Skeletal muscle satellite cell (primary cell): ENCODE data around the gene TOX2.

Experiments used
- H3K27me3 ChIP-seq: 2 replicates; pipeline ENCODE4 v1.7.0; 2013; ENCODE audit warnings: low read length; ENCODE audit not compliant: control insufficient read depth, insufficient read depth
- H3K36me3 ChIP-seq: 2 replicates; pipeline ENCODE4 v1.7.0; 2013; ENCODE audit warnings: mild to moderate bottlenecking, control low read depth, low read length; ENCODE audit not compliant: insufficient read depth
- H3K4me1 ChIP-seq: 2 replicates; pipeline ENCODE4 v1.7.0; 2013; ENCODE audit warnings: low read length; ENCODE audit not compliant: control insufficient read depth, insufficient read depth
- H3K4me2 ChIP-seq: 2 replicates; pipeline ENCODE4 v1.7.0; 2013; ENCODE audit warnings: mild to moderate bottlenecking, low read length
- H3K4me3 ChIP-seq: 2 replicates; pipeline ENCODE4 v1.7.0; 2013; ENCODE audit warnings: low read length
- H3K9ac ChIP-seq: 2 replicates; pipeline ENCODE4 v1.7.0; 2013; ENCODE audit warnings: mild to moderate bottlenecking, low read depth, low read length, moderate library complexity
- H3K9me3 ChIP-seq: replicated peaks from 2 replicates; pipeline ENCODE4 v1.7.0; 2013; ENCODE audit warnings: mild to moderate bottlenecking, control low read depth, low read length

TOX2 gene

DNA sequence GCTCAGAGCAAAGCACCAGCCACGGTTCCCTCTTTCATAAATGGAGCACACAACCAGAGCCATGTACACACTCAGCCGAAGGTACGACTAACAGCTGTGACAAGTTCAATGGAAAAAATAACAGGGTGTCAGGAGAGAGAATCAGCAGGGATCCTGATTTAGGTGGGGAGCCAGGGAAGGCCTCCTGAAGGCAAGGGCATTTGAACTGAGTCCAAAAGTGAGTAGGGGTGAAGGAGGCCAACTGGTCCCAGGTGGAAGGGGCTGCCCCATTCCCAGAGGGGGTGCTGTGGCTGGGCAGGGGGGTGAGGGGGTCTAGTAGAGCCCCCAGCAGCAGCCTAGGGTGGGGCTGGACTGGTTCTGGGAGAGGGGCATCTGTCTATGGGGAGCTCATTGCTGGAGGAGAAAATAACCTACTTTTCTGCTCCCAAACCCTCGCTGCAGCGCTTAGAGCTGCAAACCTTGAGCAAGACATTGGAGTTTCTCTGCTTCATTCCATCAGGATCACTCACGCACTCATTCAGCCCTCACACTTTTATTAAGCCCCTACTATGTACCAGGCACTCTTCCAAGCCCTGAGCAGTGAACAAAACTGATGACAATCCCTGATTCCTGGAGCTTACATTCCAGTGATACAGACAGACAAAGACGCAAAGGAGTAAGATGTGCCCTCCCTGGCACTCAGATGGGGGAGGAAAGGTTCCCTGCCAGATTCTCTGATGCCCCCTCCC lies 113.5 kb downstream of the TOX2 start:
- Histone ChIP-seq H3K36me3 (no peaks in the 10 kb centered on the region), H3K9me3 (no peaks in the 10 kb centered on the region), H3K4me3 (no peak overlapping the region), H3K27me3 (peaks cover 79% of the 10 kb centered on the region), H3K4me2 (no peak overlapping the region), H3K9ac (no peak overlapping the region), H3K4me1 (no peaks in the 10 kb centered on the region)

DNA sequence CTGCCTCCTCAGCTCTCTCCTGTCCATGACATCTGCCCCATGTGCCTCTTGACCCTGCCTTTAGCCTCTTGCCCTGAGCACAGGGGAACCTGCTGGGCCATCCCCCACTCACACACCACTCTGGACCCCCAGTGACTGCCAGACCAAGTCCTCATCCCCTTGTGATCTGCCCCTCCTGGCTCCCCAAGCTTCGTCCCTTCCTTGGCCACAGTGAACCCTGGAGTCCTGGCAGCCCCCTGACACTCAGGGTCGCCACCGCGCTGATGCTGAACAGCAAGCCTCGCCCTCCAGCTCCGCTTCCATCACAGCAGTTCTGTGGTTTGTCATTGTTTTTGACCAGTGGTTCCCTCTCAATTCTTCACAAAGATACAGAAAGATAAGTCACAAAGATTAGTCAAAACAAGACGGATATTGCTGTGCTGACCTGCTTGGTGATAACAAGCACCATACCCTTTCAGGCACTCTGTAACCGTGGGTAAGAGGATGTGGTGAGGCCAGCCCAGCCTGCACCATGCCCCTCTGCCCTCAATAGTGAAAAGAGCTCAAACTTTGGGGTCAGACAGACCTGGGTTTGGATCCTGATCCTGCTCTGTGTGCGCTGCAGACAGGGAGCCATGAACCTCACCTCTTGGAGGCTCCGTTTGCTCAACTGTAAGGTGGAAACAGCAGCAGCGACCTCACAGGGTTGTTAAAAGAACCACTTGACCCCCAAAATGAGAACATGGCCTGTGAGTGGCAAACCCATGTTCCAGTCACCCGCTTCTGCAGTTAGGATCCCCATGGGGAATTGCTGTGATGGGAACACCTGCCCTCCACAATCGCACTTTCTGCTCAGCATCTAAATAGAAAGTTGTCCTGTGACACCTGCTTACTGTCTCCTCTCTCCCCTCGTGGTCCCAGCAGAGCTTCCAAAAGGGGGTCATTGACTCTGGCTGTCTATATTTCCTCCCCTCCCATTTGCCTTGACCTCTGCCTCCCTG lies 114.5 kb downstream of the TOX2 start:
- Histone ChIP-seq H3K4me2 (no peak overlapping the region), H3K27me3 (peaks cover 78% of the 10 kb centered on the region), H3K36me3 (no peaks in the 10 kb centered on the region), H3K4me1 (no peaks in the 10 kb centered on the region), H3K9ac (no peak overlapping the region), H3K4me3 (no peak overlapping the region), H3K9me3 (no peaks in the 10 kb centered on the region)

DNA sequence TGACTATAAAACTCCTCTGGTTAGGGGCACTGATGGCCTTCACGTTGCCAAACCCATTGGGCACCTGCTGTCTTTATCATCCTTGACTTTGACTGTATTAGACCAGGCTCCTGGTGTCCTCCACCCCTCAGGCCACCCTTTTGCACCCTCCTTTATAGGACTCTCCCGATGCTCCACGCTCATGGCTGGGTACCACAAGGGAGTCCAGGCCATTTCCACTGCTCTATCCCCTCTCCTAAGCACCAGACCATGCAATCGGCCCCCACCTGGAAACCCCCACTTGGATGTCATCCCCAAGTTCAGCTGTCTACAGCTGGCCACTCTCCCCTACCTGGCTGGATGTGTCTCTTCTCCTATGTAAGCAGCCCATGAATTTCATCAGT lies 115.2 kb downstream of the TOX2 start:
- H3K4me2 ChIP-seq = no peak overlapping the region
- no peaks in the 10 kb centered on the region for H3K36me3 ChIP-seq
- no peak overlapping the region for H3K9ac ChIP-seq
- H3K4me1 ChIP-seq = no peaks in the 10 kb centered on the region
- H3K4me3 ChIP-seq = no peak overlapping the region
- peaks cover 81% of the 10 kb centered on the region for H3K27me3 ChIP-seq
- no peaks in the 10 kb centered on the region for H3K9me3 ChIP-seq

DNA sequence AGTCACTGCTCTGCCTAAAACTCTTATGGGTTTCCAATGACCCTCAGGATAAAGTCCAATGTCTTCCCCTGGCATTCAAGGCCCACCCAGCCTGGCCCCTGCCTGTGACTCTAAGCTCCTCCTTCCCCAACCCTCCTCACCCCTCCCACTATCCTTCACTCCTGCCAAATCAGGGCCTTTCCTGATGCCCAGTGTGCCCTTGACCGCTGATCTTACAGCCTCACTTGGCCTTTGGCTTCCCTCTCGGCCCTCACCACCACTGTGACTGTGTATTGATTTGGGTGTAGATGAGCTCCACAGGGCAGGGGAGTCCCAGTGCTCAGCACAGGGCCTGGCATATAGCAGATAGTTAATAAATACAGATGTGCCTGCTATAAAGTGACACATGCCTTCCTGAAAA lies 115.7 kb downstream of the TOX2 start:
- H3K4me3 ChIP-seq = no peak overlapping the region
- peaks cover 82% of the 10 kb centered on the region for H3K27me3 ChIP-seq
- no peaks in the 10 kb centered on the region for H3K9me3 ChIP-seq

DNA sequence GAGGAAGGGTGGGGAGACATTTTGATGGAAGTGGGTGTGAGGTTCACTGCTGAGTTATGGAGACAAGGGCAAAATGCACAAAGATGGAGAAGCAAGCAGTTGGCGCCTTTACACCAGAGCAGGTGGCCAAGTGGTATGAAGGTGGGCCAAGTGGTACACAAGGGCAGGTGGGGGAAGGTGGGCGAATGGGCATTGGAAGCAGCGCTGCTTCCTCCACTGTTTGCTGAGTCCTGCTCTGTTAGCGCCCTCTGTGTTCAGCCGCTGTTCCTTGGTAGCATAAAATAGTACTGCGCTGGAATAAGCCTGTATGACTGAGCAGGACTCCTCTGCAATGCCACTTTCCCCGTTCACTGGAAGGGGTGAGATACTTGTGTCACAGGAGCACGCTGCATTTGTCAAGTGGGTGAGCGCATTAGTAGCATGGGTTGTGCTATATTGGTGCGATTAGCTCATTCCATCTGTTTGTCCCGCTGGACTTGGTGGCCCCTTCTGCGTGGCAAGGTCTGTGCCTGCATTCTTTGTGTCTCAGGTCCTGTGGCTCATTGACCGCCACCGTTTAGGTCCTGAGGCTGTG lies 116.4 kb downstream of the TOX2 start:
- H3K9me3 ChIP-seq = no peaks in the 10 kb centered on the region
- H3K4me1 ChIP-seq = no peaks in the 10 kb centered on the region
- H3K27me3 ChIP-seq = peaks cover 86% of the 10 kb centered on the region
- H3K9ac ChIP-seq = no peak overlapping the region
- H3K4me2 ChIP-seq = no peak overlapping the region
- no peak overlapping the region for H3K4me3 ChIP-seq
- H3K36me3 ChIP-seq = no peaks in the 10 kb centered on the region

More for the DNA sequence above, 115.7 kb downstream of the TOX2 start:
- Histone ChIP-seq H3K9ac (no peak overlapping the region), H3K4me1 (no peaks in the 10 kb centered on the region), H3K36me3 (no peaks in the 10 kb centered on the region), H3K4me2 (no peak overlapping the region)

DNA sequence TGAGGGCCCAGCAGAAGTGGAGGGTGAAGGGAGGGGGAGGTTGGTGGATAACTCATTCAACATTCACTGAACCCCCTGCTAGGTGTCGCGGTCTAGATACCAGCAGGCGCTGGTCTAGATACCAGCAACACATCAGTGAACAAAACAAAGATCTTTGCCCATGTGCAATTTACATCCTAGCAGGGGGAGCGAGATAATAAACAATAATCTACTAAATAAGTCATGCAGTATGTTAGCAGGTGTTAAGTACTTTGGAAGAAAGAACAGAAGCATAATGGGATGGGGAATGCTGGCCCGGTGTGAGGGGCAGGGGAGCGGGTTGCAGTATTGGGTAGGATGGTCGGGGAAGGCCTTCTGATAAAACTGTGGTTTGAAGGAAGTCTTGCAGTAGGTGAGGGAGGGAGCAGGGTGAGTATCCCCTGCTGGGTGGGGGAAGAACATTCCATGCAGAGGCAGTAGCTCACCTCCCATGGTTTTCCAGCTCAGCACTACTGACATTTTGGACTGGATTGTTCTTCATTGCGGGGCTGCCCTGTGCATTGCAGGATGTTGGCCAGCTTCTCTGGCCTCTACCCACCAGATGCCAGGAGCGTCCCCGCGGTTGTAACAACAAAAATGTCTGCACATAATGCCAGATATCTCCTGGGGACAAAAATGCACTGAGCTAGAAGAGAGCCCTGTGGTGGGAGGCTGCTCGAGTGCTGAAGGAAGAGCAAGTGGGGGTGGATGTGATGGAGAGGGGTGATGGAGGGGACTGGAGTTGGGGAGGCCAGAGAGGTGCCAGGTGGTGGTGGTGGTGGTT lies 117.3 kb downstream of the TOX2 start:
- Histone ChIP-seq H3K9ac (no peak overlapping the region), H3K36me3 (no peaks in the 10 kb centered on the region), H3K9me3 (no peaks in the 10 kb centered on the region), H3K4me3 (no peak overlapping the region), H3K4me1 (no peaks in the 10 kb centered on the region), H3K4me2 (no peak overlapping the region), H3K27me3 (peaks cover 92% of the 10 kb centered on the region)

DNA sequence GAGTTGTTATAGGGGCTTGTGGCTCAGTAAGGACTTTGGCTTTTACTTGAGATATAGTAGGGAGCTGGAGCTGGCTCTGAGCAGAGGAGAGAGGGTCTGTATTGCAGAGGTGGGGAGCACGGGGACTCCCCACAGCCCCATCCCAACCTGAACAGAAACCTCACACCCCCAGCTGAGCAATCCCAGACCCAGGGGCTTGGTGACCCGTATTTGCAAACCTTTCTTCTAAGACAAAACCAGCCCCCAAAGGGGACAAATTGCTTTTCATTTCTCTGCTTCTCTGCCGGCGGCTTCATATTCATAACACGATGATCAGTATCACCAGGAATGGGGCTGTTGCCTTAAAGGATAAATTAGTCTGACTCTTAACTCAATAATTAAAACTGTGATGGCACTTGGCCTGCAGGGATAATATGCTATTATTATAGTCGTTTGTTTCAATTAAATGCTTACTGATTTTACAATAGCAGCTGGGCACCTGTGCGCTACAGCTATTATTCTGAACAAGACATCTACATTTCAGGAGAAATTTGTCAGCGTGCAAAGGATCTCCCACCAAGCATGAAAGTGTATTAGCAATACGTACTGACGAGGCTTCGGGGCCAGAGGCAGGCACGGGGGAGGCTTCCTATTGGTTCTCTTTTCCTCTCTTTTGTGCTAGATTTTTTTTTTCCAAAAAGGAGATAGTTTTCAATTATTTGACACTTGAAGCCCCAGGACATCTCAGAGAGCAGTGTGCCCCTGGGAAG lies 118.1 kb downstream of the TOX2 start:
- Histone ChIP-seq H3K4me3 (no peak overlapping the region), H3K27me3 (peaks cover 93% of the 10 kb centered on the region), H3K9me3 (no peaks in the 10 kb centered on the region), H3K9ac (no peak overlapping the region), H3K4me1 (no peaks in the 10 kb centered on the region), H3K4me2 (no peak overlapping the region), H3K36me3 (no peaks in the 10 kb centered on the region)

DNA sequence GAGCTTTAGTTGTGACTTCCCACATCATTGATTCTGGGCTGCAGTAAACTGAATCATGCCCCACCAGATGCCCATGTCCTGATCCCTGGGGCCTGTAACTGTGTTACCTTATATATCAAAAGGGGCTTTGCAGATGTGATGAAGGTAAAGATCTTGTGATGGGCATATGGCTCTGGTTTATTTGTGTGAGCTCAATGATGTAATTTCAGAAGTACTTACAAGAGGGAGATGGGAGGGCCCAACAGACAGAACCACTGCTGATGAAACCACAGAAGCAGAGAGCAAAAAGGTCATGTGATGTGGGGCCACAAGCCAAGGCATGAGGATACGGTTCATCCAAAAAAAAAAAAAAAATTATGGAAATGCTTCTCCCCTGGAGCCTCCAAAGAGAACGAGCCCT lies 118.7 kb downstream of the TOX2 start:
- no peak overlapping the region for H3K9ac ChIP-seq
- no peaks in the 10 kb centered on the region for H3K9me3 ChIP-seq
- no peaks in the 10 kb centered on the region for H3K36me3 ChIP-seq
- no peaks in the 10 kb centered on the region for H3K4me1 ChIP-seq
- H3K27me3 ChIP-seq = peaks cover 93% of the 10 kb centered on the region
- H3K4me2 ChIP-seq = no peak overlapping the region
- no peak overlapping the region for H3K4me3 ChIP-seq

DNA sequence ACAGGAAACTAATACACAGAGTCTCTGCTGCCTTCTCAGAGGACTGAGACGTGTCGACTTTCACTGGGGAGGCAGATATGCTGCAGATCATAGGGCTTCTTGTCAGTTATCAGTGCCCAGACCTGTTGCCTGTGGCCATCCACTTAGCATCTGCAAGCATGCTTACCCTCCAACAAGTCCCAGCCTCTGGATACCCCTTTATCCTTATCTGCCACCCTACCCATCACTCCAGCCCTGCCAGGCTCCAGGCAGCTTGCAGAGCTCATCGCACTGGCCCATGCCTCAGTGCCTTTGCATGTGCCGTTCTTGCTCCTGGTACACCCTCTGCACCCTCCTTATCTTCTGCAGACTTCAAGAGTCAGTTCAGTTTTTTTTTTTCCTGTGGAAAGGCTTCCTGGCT lies 119.2 kb downstream of the TOX2 start:
- Histone ChIP-seq H3K9ac (no peak overlapping the region), H3K36me3 (no peaks in the 10 kb centered on the region), H3K4me1 (no peaks in the 10 kb centered on the region), H3K4me2 (no peak overlapping the region), H3K9me3 (no peaks in the 10 kb centered on the region), H3K27me3 (peaks cover 93% of the 10 kb centered on the region), H3K4me3 (no peak overlapping the region)

DNA sequence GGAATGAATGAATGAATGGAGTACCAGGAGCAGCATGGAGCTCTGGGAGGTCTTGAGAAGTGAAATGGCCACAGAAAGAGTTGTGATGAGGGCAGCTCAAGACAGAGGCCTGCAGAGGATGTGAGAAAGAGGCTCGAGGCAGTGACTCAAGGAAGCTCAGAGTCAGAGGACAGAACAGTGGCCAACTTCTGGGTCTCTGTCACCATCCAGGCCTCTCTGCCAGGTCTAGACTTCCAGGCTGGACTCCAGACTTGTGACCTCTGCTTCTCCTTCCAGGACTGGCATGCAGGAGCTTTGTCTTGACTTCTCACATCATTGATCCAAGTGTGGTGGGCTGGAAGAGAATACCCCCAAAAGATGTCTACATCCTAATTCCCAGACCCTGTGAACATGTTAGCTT lies 119.8 kb downstream of the TOX2 start:
- H3K9me3 ChIP-seq = no peaks in the 10 kb centered on the region
- no peak overlapping the region for H3K9ac ChIP-seq
- H3K4me1 ChIP-seq = no peaks in the 10 kb centered on the region
- H3K4me3 ChIP-seq = no peak overlapping the region
- H3K36me3 ChIP-seq = no peaks in the 10 kb centered on the region
- no peak overlapping the region for H3K4me2 ChIP-seq
- peaks cover 93% of the 10 kb centered on the region for H3K27me3 ChIP-seq
